Measurements from ENCODE around the gene EBNA1BP2. TPM values are rescaled to one million over a fixed set of nuclear protein-coding genes. Genes with fewer than 3 reads are reported as not detected.

Gene EBNA1BP2
- total and polyA plus RNA-seq, 4 donors = 25.6 to 90.6 (median 41.6) TPM

- TF ChIP-seq TAF1 (conservative IDR thresholded peaks at IDR 0.05) (no peak), JUND (IDR thresholded peaks at IDR 0.05) (no peak), SP1 (IDR thresholded peaks at IDR 0.05) (no peak), REST (IDR thresholded peaks at IDR 0.05) (no peak), RXRA (IDR thresholded peaks at IDR 0.05) (no peak), YY1 (IDR thresholded peaks at IDR 0.05) (no peak), FOXA2 (IDR thresholded peaks at IDR 0.05) (no peak), HNF4A (conservative IDR thresholded peaks at IDR 0.05) (no peak), ZBTB33 (IDR thresholded peaks at IDR 0.05) (no peak), GABPA (IDR thresholded peaks at IDR 0.05 in 1 of 2, conservative IDR thresholded peaks at IDR 0.05 in 1 of 2) (no peak), NR2F2 (IDR thresholded peaks at IDR 0.05) (no peak), FOXA1 (IDR thresholded peaks at IDR 0.05) (no peak), EGR1 (IDR thresholded peaks at IDR 0.05; ENCODE audit: low read depth in 2 of 2) (no peak), HNF4G (IDR thresholded peaks at IDR 0.05) (no peak), RAD21 (IDR thresholded peaks at IDR 0.05) (no peak), MAX (IDR thresholded peaks at IDR 0.05) (no peak)
- DNase-seq (ENCODE audit: low spot score) = peak; percentile 71
- H3K27me3 ChIP-seq (ENCODE audit: control insufficient read depth in 4 of 4, insufficient read depth in 4 of 4, low read length in 3 of 4) = peaks cover 0 to 5% (median 0%) of the 10 kb centered on the region in 4 donors
- no peaks in the 10 kb centered on the region for H3K36me3 ChIP-seq (ENCODE audit: control insufficient read depth in 4 of 4, insufficient read depth in 3 of 4, low read depth in 1 of 4, low read length in 3 of 4)
- peak overlapping the region in 2 of 3 donors; percentile 12 to 25 for H3K4me3 ChIP-seq (ENCODE audit: low read depth in 1 of 3, low read length in 3 of 3)
- no peak overlapping the region for H3K27ac ChIP-seq (ENCODE audit: low read depth in 1 of 2, low read length in 2 of 2)
- H3K9ac ChIP-seq (ENCODE audit: low read depth in 1 of 2, low read length in 2 of 2) = no peak overlapping the region
- peaks cover 3 to 7% (median 6%) of the 10 kb centered on the region in 4 donors for H3K4me1 ChIP-seq (ENCODE audit: control insufficient read depth in 4 of 4, insufficient read depth in 4 of 4, low read length in 3 of 4)
- 9% methylated on average over 47 of the region's 47 CpGs for WGBS
- H3K9me3 ChIP-seq (ENCODE audit: control insufficient read depth in 4 of 4, low read length in 3 of 4) = no peaks in the 10 kb centered on the region
These were observed 24.3 kb downstream of the EBNA1BP2 start for GRCh38 chr1:43147625-43148327.

GRCh38 chr1:43144237-43144636, 27.9 kb downstream of the EBNA1BP2 start:
- Histone ChIP-seq H3K27me3 (ENCODE audit: control insufficient read depth in 4 of 4, insufficient read depth in 4 of 4, low read length in 3 of 4) (peaks cover 0 to 5% (median 0%) of the 10 kb centered on the region in 4 donors), H3K36me3 (ENCODE audit: control insufficient read depth in 4 of 4, insufficient read depth in 3 of 4, low read depth in 1 of 4, low read length in 3 of 4) (no peaks in the 10 kb centered on the region), H3K4me1 (ENCODE audit: control insufficient read depth in 4 of 4, insufficient read depth in 4 of 4, low read length in 3 of 4) (peaks cover 3 to 7% (median 6%) of the 10 kb centered on the region in 4 donors), H3K27ac (ENCODE audit: low read depth in 1 of 2, low read length in 2 of 2) (no peak overlapping the region), H3K9ac (ENCODE audit: low read depth in 1 of 2, low read length in 2 of 2) (no peak overlapping the region), H3K4me3 (ENCODE audit: low read depth in 1 of 3, low read length in 3 of 3) (no peak overlapping the region), H3K9me3 (ENCODE audit: control insufficient read depth in 4 of 4, low read length in 3 of 4) (no peaks in the 10 kb centered on the region)
- TF ChIP-seq CTCF (IDR thresholded peaks at IDR 0.05; ENCODE audit: low read depth, low read length, missing input control) (no peak), FOXA1 (IDR thresholded peaks at IDR 0.05) (no peak), TAF1 (conservative IDR thresholded peaks at IDR 0.05) (no peak), HNF4G (IDR thresholded peaks at IDR 0.05) (no peak), FOXA2 (IDR thresholded peaks at IDR 0.05) (no peak), ZBTB33 (IDR thresholded peaks at IDR 0.05) (no peak), SP1 (IDR thresholded peaks at IDR 0.05) (no peak), HNF4A (conservative IDR thresholded peaks at IDR 0.05) (no peak), YY1 (IDR thresholded peaks at IDR 0.05) (no peak), ATF3 (IDR thresholded peaks at IDR 0.05) (no peak), NR2F2 (IDR thresholded peaks at IDR 0.05) (no peak), GABPA (IDR thresholded peaks at IDR 0.05 in 1 of 2, conservative IDR thresholded peaks at IDR 0.05 in 1 of 2) (no peak), MAX (IDR thresholded peaks at IDR 0.05) (no peak), RAD21 (IDR thresholded peaks at IDR 0.05) (no peak), EGR1 (IDR thresholded peaks at IDR 0.05; ENCODE audit: low read depth in 2 of 2) (no peak), RXRA (IDR thresholded peaks at IDR 0.05) (no peak), JUND (IDR thresholded peaks at IDR 0.05) (no peak)
- no peak for DNase-seq (ENCODE audit: low spot score)

Measured in liver (tissue), 9 donors.